HG02943 (cell line): Measurements from ENCODE around the gene DIAPH2.
A peak's percentile ranks its signal among the peaks of the same experiment; 100 is the strongest.

Experiments used
- ATAC-seq: cut with Tn5 transposase; IDR thresholded peaks from one replicate; pipeline ENCODE4 v1.9.1; 2021; ENCODE audit warnings: mild to moderate bottlenecking, low read depth, moderate library complexity; ENCODE audit not compliant: unreplicated experiment

The DIAPH2 gene

DNA sequence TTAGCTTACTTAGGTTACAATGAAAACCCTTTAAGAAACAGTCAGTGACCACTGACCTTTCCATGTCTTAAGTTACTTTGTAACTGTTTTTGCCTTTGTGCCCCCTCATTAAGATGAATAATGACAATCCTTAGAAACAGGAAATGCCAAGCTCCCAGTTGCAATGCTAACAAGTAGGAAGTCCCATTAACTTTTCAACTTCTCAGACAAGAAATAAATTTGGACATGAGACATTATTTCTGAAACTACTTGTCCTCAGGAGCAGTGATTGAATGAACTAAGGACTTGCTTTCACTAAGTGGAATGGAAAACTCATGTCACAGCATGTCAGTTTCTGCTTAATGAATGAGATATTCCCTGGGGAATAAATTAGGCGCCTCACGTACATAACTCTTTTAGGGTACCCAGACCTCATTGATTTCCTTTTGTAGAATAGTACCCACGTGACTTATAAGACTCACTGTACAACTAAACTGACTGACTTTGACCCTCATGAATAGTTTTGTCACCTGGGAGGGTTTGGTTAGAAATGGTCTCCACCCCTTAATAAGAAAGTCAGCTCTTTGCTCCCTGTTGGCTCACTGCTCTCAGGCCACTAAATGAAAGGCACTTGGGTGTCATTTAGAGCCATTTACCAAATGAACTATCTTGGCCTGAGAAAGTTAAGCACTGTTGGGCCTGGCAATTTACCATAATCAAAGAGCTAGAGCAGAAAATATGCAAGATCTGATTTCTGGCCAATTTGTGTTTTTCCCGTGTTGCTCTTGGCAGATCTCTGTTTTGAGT is 582.9 kb downstream of the DIAPH2 start:
- ATAC-seq, result no peak

GRCh38 chrX:97268182-97268680 is 583.6 kb downstream of the DIAPH2 start:
- no peak for ATAC-seq

- no peak for ATAC-seq
These were observed 599.9 kb downstream of the DIAPH2 start for GRCh38 chrX:97284531-97284930.

GRCh38 chrX:97290199-97290598 is 605.6 kb downstream of the DIAPH2 start:
- no peak for ATAC-seq

GRCh38 chrX:97294041-97294440 is 609.4 kb downstream of the DIAPH2 start:
- ATAC-seq, result no peak

DNA sequence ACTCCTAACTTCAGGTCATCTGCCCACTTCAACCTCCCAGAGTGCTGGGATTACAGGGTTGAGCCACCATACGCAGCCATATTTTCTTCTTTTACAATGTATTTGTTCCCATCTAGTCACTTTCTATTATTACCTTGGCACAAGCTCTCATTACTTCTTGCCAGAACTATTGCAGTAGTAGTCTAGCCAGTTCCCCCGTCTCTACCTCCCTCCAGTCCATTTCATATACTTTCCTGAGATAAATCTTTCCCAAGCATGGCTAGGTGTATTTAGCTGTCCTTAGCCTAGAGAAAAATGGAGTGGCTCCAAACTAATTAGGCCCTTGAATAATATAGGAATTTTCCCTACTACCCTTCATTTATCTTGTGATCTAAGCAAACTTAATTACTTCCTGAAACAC is 611.3 kb downstream of the DIAPH2 start:
- ATAC-seq, result no peak

DNA sequence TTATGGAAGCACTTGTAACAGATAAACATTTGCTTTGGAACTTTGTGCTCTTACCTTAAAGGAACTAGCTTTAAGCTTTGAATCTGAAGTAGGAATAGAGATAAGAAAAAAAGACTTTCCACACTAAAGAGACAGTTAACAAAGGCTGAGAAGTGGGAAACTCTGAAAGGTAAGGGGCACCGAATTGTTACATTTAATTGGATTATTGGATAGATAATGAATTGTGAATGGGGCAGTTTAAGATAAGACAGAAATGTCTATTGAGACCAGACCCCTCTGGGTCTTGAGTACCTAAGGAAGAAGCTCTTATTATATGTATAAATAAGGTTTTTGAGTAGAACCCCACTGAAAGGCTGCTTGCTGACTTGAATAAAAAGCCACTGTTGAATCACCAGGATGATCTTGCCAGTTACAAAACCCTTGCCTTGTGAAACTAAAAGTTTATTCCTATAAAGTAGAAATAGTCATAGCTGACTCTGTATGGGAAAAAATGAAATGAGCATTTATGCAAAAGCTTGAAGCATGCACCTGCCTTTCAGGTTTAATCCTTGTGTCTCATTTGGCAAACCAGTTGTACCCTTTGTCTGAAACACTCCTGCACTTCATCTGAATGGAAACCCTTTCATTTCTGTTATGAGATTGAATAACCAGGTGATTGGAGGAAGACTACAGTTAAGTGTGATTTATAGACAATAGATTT is 622.3 kb downstream of the DIAPH2 start:
- no peak for ATAC-seq

- no peak for ATAC-seq
These were observed 623.5 kb downstream of the DIAPH2 start for GRCh38 chrX:97308171-97308570.

GRCh38 chrX:97309487-97310116 is 625.0 kb downstream of the DIAPH2 start:
- ATAC-seq, result no peak

- no peak for ATAC-seq
These were observed 625.7 kb downstream of the DIAPH2 start for GRCh38 chrX:97310373-97310772.

- no peak for ATAC-seq
These were observed 626.6 kb downstream of the DIAPH2 start for GRCh38 chrX:97311066-97311778.

DNA sequence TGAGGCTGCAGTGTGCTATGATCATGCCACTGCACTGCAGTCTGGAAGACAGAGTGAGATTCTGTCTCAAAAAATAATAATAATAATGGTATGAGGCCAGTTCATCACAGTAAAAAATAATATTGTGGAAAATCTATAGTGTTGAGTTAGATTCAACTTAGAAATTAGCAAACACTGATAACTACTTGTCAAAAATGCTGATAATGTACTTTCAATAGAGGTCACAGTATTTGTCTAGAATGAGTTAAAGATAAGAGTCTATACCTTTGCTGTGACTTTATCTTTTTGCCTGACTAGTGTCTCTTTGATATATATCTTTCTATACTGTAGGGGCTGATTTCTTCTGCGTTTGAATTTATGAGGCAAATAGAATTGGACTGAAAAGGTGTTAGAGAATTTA is 629.7 kb downstream of the DIAPH2 start:
- ATAC-seq, result no peak

GRCh38 chrX:97315939-97316338 is 631.3 kb downstream of the DIAPH2 start:
- ATAC-seq, result no peak

GRCh38 chrX:97320305-97320704 is 635.7 kb downstream of the DIAPH2 start:
- ATAC-seq, result no peak

GRCh38 chrX:97322401-97322800 is 637.8 kb downstream of the DIAPH2 start:
- no peak for ATAC-seq

DNA sequence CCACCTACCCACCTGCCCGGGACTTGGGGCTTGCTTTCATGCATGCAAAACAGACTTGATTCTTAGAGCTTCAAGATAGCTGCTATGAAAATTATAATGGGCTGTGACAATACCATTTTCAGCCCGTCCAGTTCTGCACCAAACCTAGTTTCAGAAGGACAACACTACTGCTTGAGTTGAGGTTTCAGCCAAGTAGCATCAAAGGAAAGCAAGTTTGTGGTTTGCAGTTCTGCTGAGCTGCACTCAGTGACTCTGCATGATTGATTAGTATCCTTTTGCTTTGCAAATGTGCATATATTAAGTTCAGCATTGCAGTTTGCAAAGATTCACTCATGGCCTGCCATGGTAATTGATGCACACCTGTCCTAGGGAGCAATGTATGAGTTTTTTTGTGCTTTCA is 641.8 kb downstream of the DIAPH2 start:
- peak; percentile 92 for ATAC-seq

- ATAC-seq, result no peak
These were observed 644.3 kb downstream of the DIAPH2 start for GRCh38 chrX:97328853-97329390.

GRCh38 chrX:97330151-97330550 is 645.5 kb downstream of the DIAPH2 start:
- ATAC-seq, result no peak

- ATAC-seq, result no peak
These were observed 648.3 kb downstream of the DIAPH2 start for GRCh38 chrX:97332963-97333362.

GRCh38 chrX:97334850-97335249 is 650.2 kb downstream of the DIAPH2 start:
- no peak for ATAC-seq
